HG02610 (cell line): ENCODE results near the gene LRRC8D.
"Not testable (repeated sequence)": the region's sequence is repeated elsewhere in the genome, so short reads cannot be mapped to it uniquely, and the experiment has no call there.

Experiments
- ATAC-seq: cut with Tn5 transposase; IDR thresholded peaks from one replicate; pipeline ENCODE4 v1.9.1; 2021; ENCODE audit warnings: mild to moderate bottlenecking, moderate library complexity; ENCODE audit not compliant: unreplicated experiment

Gene LRRC8D

GRCh38 chr1:89982846-89983245 is 162.0 kb downstream of the LRRC8D start:
- ATAC-seq, result not testable (repeated sequence)

GRCh38 chr1:89984564-89985116 is 163.8 kb downstream of the LRRC8D start:
- ATAC-seq, result not testable (repeated sequence)

GRCh38 chr1:89986020-89986419 is 165.2 kb downstream of the LRRC8D start:
- ATAC-seq, result no peak
